Activated T-cell treated with anti-CD3 and anti-CD28 coated beads for 4 hours (primary cell): ENCODE results near the gene ITPK1.

Experiments
- DNase-seq: peaks from one replicate; pipeline ENCODE4 v3.0.0-alpha.2; 2020

The ITPK1 gene

DNA sequence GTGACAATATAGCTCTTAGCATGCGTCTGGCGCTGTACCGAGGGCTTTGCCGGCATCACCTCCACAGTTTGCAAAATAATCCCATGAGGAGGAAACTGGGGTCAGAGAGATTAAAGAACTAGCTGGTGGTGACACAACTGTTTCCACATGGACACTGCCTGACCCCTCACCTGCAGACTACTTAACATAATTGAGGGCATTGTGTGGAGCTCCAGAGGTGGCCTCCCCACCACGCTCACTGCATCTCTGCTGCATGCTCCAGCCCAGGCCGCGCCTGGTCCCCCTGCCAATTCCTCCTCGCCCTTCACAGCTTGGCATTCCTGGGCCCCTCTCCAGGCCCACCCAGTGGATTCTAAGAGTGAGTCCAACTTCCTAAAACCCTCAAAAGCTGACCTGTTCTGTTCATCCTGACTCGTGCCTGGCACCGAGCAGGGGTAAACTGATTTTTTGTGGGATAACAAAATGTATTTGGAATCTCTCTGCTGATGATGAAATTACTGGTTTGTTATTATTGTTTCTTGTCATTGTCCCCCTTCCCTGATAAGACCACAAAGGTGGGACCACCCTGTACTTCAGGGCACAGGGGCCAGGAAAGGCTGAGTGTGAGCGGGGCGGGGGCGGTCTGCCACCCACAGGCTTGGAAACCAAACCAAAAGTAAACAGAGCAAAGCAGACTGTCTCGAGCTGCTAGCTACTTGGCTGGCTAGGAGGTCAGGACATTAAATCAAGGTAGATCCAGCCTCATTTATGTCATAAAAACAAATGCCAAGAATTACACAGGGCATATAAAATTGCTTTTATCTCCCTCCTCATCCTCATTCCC lies 152.2 kb downstream of the ITPK1 start:
- no peak for DNase-seq

DNA sequence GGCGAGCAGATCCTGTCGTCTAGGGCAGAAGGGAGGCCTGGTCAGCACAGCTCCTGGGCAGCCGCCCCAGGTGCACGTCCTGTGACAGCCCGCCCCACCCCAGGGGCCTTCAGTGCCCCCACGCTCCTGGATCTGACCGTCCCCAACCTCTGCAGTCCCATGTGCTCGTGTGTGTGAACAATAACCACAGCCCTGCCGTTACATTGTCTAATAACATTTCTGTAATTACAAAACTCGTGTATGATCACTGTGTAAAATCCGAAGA lies 153.0 kb downstream of the ITPK1 start:
- DNase-seq: no peak

DNA sequence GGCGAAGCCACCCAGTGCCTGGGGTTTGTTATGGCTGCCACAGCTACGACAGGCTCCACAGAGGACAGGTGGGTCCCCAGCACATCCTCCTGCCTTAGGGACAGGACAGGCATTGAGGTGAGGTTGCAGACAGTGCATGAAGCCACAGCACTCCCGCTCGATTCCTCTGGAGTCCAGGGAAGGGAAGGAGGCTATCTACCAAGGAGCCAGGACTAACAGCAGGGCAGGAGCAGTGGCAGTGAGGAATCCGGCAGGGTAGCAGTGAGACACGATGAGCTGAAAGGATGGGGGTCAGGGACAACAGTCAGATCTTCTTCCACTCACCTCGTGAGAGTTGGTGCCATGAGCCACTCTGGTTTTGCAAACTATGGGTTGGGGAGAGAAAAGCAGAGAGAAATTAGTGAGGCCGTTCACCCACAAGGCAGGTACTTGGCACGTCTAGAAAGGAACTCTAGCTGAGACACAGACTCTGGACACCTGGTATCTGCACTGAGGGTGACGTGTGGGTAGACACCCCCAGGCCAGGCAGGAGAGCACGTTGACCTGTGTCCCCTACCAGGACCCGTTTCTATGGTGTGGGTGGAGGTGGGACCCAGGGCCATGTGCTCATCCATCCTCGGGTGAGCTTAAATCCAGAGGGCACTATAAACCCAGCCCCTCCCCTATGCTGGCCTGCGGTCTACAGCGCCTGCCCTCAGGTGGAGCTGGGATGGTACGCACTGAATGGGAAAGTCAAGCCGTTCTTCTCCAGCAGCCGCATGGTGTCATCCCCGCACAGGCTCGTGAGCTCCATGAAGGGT lies 153.5 kb downstream of the ITPK1 start:
- DNase-seq: no peak

DNA sequence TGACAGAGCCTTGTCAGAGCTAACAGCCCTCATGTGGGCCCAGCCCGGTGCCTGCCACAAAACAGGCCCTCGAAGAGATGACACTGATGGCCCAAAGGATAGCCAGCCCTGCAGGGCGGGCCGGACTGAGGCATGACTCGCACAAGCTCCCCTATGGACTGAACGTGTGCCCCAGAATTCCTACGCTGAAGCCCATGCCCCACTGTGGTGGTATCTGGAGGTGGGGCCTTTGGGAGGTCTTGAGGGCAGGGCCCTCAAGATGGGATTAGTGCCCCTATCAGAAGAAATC lies 154.2 kb downstream of the ITPK1 start:
- no peak for DNase-seq

DNA sequence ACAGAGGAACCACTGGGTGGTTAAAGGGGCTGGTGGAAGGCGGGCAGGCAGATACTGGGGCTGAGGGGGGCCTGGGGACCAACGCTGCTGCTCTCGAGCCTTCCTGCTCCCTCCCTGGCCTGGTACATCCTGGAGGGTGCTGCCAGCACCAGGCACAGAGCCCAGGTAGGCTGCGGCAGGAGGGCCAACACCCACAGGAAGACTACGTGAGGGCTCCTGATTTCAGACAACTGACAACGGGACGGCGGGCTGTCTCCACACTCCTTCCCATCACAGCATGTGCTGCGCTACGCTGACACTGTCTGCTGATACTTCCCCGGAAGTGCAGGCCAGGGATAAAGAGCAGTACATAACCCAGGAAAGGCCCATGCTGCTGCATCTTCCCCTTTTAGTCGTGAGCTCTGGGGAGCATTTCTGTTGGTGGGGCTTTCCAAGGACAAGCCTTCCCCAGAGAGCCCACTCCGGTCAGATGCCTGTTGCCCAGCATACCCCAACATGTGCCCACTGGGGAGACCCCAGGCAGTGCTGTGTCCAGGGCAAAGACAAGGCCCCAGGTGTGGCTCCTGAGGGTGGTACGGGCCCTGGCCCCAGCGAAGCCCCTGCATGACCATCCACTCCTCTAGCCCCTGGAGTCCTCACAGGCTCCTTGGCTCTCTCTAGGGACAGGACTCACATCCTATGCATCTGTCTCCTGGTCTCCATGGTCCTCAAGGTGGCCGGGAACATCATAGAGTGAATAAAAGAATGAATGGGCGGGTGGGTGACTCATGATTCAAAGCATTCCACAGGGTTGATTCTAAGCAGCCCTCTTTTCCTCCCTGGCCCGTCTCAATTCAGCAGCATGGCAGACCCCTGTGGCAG lies 154.8 kb downstream of the ITPK1 start:
- DNase-seq: no peak

DNA sequence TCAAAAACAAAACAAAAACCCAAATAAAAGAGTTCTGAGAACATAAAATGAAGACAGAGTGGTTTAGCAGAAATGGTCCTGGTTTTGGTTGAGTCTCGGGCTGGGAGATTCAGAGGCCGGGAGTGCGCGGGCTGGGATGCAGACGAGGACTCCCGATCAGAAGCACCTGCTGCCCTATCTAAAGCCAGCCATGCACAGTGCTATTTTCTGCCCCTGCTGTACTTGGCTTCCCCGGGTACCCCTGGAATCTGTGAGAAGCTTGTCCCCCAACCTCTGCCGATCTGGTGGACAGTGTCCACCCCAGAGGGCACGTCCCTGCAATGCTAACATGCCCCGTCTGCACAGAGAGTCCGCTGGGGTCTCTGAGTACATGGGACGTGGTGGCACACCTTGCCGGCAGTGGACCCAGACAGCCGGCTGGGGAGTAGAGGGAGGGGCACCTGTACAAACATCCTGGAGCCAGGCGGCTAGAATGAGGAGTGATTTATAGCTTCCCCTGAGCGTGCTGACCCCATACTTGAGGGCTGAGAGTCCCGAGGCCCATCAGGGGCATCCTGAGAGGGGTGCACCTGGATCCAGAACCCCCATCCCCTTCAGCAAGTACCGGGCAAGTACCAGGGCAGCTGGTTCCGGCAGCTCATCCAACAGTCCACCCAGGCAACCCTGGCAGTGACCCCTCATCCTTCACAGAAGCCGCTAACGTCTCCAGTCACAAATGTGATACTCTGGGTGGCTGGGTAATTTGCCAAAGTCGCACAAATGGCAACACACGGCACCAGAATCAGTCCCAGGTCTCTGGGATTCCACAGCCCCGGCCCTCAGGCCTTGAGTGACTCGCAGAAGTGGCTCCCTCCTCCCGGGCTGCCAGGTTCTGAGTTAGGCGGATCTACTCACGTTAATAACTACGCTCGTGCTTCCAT lies 155.7 kb downstream of the ITPK1 start:
- no peak for DNase-seq

DNA sequence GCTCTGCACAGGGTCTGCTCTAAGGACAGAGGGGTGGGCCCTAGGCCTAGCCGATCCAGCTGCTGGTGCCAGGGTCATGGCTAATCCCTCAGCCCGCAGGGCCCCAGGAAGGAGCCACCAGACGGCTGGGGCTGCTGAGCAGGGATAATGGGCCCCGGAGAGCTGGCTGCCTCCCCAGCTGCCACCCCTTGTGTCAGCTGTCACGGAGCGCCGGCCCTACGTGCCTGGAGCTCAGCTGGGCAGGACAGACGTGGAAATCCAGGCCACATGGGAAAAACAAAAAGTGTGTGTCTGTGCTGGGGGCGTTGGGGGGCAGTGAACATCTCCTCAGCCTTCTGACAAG lies 156.6 kb downstream of the ITPK1 start:
- no peak for DNase-seq

DNA sequence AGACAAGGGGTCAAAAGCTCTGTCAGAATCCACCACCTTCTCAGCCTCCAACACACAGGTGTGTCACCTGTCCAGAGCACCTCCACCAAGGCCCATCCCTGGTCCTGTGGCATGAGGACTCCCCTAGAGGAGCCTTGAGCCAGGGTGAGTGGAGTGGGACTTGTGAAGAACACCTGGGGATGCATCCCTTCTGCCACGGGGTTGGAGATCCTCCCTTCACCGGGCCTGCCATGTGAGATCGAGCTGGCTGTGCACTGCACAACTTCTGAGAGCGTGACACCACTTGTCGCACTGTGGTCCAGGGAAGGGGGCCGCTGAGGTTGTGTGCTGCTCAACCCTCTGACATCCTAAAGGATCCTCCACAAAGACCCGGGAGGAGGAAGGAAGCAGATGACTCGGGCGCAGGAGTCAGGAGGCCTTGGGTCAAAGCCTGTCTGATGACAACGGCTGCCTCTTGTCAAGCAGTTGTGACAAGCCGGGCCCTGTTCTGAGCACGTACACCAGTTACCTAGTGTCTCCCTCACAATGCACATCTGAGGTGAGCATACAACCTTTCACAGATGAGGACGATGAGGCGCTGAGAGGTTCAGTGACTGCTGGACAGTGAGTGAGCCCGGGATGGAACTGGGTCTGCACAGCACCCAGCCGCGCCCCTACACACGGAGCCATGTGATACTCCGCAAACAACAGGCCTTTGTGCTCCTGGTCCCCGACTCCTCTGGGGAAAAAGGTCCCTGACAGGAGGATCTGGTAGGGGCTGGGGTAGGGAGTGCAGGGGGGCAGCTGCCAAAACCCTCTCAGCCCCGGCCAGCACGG lies 157.1 kb downstream of the ITPK1 start:
- DNase-seq: no peak

DNA sequence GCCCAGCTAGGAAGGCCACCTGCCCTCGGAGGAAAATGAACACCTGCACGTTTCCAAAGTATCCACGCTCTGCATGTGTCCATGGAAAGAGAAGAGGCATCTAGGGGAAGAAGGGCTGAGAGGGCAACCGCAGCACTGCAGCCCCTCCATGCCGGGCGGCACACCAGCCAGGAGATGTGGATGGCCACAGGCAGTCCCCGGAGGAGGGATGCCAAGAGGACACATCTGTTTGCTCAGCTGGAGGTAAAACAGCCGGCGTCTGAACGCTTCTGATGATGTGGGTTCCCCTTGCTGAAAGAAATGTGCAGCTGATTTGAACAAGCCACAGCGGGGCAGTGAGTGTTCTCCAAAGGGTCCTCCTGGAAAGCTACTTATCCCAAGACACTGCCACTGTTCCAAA lies 158.8 kb downstream of the ITPK1 start:
- DNase-seq: no peak

DNA sequence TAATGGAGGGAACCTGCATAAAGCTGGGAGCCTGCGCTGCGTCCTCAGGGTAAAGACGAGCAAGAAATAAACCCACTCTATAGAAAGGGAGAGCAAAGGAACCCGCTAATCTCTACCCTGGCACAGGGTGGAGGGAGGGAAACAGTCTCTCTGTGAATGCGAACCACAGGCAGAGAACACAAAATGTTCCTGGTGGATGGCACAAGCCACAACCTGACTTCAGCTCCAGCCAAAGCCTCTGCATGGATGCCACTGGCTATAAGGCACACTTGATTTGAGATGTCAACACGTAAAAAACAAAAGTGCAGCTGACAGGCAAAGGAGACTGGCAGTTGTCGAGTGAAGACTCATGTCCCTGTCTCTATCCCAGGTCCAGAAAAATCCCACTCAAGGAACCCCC lies 160.3 kb downstream of the ITPK1 start:
- DNase-seq: no peak

DNA sequence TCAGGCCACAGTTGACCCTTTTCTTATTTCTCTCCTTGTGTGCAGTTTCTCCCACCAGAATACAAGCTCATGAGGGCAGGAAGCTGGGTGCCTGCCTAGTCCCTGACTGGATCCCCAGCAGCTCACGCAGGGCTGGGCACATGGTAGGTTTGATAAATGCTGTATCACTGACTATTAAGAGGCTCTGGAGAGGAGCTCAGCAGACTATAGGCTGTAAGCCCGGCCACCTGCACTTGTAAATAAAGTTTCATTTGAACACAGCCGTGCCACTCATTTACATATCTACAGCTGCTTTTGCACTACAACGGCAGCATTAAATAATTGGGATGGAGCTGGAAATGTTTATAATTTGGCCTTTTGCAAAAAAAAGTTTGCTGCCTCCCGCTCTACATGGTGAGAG lies 160.8 kb downstream of the ITPK1 start:
- DNase-seq: no peak

DNA sequence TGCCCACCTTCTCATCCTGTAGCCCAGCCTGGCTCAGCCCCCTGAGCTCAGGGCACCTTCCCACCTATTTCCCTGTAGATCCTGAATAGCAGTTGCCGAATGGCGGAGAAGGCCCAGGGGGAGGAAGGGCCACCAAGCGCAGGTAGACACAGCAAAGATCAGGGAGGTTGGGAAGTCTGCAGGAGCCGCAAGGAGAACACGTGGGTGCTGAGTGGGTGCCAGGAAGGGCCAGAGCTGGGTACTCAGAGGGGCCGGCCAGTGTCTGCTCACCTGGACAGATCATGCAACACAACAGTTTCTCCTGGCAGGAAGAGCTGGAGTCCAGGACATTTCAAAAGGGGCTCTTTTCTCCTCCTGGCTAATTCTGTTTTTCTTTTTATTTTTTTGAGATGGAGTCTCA lies 162.2 kb downstream of the ITPK1 start:
- no peak for DNase-seq

DNA sequence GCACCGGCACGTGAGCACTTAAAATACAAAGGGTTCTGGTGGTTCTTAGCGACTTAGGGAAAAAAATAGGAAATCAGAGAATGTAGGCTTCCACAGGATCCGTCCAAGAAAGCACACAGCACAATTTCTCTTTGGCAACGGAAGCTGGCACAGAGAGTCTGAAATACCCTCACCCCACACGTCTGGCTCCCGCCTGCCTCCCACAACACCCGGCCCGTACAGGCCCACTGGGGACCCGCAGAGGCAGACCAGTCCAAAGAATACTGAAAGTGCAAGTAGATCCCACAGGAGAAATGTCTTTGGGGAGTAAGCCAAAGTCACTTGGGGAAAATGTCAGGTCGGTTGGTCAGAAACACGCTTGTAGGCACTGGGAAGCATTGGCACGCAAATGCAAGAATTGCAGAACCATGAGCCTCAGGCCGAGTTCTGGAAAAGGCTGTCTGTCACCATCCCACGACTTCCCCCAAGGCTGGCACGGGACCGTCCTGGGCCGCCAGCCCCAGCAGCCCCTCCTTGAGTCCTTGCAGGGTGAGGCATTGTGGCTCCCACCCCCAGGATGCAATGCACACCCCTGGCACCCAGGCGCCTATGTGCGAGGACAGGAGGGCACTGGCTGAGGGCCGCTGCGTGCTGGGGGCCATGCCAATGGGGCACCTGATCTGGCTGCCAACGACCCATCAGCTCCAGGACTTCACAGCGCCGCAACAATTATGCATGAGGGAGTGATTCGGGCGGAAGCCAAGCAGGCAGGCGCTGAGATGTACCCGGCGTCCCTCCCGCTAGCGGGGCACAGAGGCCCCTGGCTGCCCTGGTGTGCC lies 163.0 kb downstream of the ITPK1 start:
- no peak for DNase-seq

DNA sequence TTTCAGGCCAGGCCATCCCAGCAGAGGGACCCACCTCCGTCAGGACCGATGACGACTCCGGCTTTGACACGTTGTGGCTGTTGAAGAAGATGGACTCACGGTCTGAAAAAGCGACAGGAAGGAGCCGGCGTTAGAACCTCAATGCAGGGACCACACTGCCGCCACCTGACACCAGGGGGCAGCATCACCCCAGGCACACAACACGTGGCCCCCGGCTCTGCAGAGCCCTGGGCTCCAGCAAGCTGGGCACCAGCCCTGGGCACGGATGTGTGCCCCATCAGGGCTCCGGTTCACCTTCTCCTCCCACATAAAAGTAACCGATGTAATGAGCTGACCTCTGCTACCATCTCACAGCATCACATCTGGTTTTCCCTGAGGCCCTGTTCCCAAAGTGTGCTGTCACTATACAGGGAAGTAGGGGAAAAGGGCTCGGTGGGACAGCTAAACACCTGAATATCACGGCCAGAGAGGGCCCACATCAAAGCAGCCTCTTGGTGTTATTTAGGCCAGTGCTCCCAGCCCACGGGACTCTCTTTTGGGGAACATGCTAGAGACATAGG lies 163.7 kb downstream of the ITPK1 start:
- DNase-seq: peak; percentile 72

DNA sequence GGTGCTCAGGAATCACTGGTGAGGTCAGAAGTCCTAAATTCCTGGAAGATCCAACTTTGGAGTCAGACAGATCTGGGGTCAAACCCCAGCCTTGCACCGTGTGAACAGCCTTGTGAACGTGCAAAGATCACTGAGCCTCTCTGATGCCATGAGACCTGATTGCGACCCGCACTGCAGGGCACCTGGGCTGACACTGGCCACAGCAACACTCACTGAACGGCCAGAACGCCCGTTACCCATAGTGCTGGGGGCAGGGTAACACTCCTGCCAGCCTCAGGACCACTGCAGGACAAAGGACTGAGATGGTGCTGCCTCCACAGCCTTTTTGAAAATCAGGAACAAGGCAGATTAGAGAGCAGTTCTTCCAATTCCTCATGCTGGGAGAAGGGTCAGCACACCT lies 164.5 kb downstream of the ITPK1 start:
- DNase-seq: no peak

DNA sequence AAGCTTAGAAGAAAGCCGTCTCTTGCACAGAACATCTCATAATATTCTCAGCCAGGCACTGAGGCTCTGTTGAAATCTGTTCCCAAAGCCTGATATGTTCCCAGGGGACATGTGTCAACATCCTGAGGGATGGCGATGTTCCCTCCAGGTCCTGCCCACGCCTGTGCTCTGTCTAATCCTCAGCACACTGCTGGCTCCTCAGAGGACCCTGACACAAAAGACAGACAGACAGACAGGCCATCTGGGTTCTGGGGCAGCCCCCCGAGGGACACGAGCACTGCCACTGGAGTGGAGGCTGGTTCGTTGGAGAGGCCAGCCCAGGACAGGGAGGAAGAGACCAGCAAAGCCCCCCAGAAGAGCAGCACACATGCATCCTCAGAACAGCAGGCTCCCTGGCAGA lies 165.0 kb downstream of the ITPK1 start:
- no peak for DNase-seq

DNA sequence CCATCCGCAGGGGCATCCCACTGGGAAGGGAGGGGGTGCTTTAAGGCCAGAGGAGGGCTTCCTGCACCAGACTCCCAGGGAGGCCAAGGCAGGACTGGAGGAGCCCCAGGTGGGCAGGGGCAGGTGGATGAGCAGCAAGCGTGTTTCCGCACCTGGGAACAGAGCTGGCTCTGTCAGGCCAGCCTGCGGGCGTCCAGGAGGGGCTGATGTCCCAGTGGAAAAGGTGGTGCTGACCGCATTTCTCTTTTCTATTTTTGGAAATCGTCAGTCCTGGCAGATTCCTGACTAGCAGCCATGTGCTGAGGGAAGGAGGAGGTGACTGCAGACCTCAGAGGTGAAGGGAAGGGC lies 165.6 kb downstream of the ITPK1 start:
- no peak for DNase-seq

DNA sequence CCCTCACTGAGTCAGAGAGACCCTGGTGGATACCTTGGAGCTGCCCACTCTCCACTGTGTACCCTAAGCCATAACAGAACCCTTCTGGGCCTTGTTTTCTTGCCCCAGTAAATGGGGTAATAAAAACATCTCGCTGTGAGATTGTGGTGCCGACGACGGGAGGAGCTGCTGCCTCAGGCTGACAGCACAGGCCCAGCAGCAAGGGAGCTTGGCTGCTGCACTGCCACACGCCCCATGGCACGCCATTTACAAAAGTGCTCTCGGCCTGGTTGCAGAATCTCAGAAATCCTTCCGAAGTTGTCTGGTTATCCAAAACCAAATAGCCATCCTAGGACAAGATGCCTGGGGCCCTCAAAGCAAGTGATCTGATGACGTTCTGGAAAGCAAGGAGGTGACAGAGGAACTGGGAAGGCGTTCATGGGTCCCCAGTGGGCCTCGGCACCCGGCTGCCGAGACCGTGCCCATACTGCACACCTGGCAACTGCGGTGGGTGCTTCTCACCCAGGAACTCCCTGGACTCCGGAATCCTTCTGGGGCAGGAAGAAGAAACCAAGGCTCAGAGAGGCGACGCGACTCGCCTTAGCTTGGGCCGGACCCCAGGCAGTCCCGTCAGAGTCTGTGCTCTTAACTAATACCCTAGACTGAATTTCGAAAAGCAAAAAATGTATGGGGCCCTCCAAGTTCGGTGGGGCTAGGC lies 166.1 kb downstream of the ITPK1 start:
- DNase-seq: no peak

DNA sequence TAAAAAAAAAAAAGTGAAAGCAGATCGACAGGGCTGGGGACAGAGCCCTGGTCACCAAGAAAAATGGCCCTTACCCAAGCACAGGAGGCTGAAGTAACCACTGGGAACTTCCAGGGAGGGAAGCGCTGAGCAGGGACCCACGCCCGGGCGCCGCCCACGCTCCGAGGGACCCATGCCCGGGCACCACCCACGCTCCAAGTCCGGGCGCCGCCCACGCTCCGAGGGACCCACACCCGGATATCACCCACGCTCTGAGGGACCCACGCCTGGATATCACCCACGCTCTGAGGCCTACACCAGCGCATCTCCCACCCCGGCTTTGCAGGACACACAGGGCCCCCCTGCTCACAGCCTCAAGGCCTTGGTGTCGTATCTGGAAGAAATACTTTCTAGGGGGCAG lies 167.1 kb downstream of the ITPK1 start:
- no peak for DNase-seq

DNA sequence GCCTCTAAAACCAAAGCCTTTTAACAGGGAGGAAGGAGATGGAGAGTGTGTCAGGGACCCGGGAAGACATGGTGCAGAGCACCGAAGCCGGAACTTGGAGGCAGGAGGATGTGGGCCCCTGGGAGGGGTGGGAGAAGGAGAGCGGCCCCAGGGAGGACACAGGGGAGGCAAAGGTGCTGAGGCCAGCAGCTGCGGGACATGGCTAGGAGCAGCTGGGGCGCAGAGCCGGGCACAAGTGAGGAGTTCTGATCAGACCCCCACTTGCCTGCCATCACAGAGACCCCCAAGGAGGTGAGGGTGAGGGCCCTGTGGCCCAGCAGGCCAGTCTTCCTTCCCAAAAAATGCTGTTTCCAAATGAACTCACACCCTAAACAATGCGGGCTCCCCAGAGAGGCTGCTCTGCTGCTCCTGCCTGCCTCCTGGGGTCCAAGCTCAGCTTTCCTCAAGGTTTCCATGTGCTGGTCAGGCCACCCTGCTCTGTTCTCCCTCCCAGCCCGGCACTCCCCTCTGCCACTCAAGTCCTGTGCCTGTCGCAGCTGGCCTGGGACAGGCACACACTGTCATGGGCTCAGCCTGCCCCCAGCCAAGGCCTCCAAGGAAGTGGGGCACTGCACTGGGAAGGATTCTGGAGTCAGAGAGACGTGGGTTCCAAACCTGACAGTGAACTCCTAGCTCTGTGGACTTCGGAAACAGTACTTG lies 168.7 kb downstream of the ITPK1 start:
- DNase-seq: no peak
